ENCODE results near the gene MAST3. TPM values are rescaled to one million over a fixed set of nuclear protein-coding genes. Genes with fewer than 3 reads are reported as not detected.
A peak's percentile ranks its signal among the peaks of the same experiment; 100 is the strongest.

MAST3 gene
- total and polyA plus RNA-seq, 2 of the 8 experiments (the other 6 are each of a cell fraction or from before 2014, with no cell fraction given) = 3.4 to 9.0 TPM

DNA sequence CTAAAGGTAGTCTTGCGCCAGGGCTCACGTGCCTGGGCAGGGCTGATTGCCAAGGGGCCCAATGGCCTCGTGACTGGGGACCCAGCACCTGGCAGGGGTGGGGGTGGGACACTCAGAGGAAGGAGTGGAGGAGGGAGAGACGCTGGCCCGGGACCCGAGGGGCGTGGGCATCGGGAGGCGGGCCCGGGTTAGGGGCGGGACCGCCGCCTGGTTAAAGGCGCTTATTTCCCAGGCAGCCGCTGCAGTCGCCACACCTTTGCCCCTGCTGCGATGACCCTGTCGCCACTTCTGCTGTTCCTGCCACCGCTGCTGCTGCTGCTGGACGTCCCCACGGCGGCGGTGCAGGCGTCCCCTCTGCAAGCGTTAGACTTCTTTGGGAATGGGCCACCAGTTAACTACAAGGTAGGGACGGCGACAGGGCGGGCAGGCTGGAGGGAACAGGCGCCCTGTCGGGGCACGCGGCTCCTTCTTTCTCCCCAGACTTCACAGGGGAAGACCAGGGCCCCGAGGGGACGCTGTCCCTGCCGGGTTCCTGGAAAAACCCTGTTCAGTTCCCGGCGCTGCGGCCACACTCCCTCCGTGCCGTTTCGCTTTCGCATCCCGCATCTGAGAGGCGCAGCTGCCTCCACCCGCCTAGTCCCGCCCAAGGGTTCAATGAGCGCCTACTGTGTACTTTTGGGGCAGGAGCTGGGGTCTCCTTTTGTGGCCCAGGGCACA is 76.2 kb downstream of the MAST3 start, which contains the start of gene IFI30 (continued):
- TF ChIP-seq, protein P1, sequence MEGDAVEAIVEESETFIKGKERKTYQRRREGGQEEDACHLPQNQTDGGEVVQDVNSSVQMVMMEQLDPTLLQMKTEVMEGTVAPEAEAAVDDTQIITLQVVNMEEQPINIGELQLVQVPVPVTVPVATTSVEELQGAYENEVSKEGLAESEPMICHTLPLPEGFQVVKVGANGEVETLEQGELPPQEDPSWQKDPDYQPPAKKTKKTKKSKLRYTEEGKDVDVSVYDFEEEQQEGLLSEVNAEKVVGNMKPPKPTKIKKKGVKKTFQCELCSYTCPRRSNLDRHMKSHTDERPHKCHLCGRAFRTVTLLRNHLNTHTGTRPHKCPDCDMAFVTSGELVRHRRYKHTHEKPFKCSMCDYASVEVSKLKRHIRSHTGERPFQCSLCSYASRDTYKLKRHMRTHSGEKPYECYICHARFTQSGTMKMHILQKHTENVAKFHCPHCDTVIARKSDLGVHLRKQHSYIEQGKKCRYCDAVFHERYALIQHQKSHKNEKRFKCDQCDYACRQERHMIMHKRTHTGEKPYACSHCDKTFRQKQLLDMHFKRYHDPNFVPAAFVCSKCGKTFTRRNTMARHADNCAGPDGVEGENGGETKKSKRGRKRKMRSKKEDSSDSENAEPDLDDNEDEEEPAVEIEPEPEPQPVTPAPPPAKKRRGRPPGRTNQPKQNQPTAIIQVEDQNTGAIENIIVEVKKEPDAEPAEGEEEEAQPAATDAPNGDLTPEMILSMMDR (IDR thresholded peaks at IDR 0.05; ENCODE audit: control extremely low read depth in 1 of 3, insufficient read depth in 1 of 3, low read depth in 1 of 3, low read length in 3 of 3) = no peak
- TF ChIP-seq SIN3A (conservative IDR thresholded peaks at IDR 0.05 in 1 of 2, IDR thresholded peaks at IDR 0.05 in 1 of 2; ENCODE audit: low read depth in 1 of 2, low read length in 2 of 2) (0 out of 4 replicates have a peak, but pooled peaks of 1 of the 2 experiments have one; percentile 67), KDM5A (IDR thresholded peaks at IDR 0.05; ENCODE audit: low read length) (no peak), SUZ12 (IDR thresholded peaks at IDR 0.05; ENCODE audit: low read length) (peak; percentile 53; the same call in 1 of the 2 replicates), FOSL1 (IDR thresholded peaks at IDR 0.05; ENCODE audit: insufficient read depth, low read depth, low read length) (no peak), PHF8 (conservative IDR thresholded peaks at IDR 0.05; ENCODE audit: low read depth, low read length) (no peak), GABPA (IDR thresholded peaks at IDR 0.05; ENCODE audit: borderline replicate concordance, insufficient read depth, low read length) (peak; percentile 39; the same call in 1 of the 2 replicates), RFX5 (IDR thresholded peaks at IDR 0.05; ENCODE audit: borderline replicate concordance, low read depth, low read length) (no peak), POLR2AphosphoS5 (IDR thresholded peaks at IDR 0.05; ENCODE audit: low read depth, low read length) (0 out of 2 replicates have a peak, but pooled peaks have one; percentile 37), JUND (IDR thresholded peaks at IDR 0.05; ENCODE audit: low read length) (no peak), EGR1 (IDR thresholded peaks at IDR 0.05; ENCODE audit: borderline replicate concordance, low read depth, low read length) (no peak), GTF2F1 (IDR thresholded peaks at IDR 0.05; ENCODE audit: borderline replicate concordance, low read depth, low read length) (no peak), TBP (IDR thresholded peaks at IDR 0.05; ENCODE audit: low read depth, low read length) (peak; percentile 29; the same call in 1 of the 2 replicates), BCL11A (IDR thresholded peaks at IDR 0.05; ENCODE audit: low read depth in 2 of 2, low read length in 2 of 2) (no peak)
- TF ChIP-seq, protein P2, sequence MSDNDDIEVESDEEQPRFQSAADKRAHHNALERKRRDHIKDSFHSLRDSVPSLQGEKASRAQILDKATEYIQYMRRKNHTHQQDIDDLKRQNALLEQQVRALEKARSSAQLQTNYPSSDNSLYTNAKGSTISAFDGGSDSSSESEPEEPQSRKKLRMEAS (IDR thresholded peaks at IDR 0.05) = peak; percentile 77

Measured in H1 (cell line).